ENCODE data around the gene MPPED1. TPM values are rescaled to one million over a fixed set of nuclear protein-coding genes. Genes with fewer than 3 reads are reported as not detected.

Gene MPPED1
- polyA plus RNA-seq, 1 experiment: not detected

DNA sequence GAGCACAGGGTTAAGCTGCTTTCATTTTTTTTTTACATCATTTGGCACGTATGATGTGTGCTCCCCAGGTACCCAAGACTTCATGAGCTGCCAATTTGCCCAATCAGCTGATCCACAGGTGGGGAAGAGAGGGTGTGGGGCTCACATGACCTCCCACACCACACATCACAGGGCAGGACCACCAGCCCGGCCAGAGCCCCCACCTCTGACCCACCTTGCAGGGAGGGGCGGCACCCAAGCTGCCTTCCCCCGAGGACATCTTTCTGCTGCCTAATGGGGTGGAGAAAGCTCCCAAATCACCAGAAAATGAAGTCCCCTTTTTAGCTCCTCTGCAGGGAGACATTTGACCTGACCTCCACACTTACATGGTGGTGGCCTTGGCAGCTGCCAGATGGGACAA, 119.8 kb downstream of the MPPED1 start:
- CTCF ChIA-PET: no interaction called here
- H3K9me3 ChIP-seq (ENCODE audit: control insufficient read depth, insufficient read depth, low read length): peaks cover 5% of the 10 kb centered on the region; the same call in 1 of the 2 replicates
- H3K27me3 ChIP-seq (ENCODE audit: control insufficient read depth, insufficient read depth, low read length): no peaks in the 10 kb centered on the region
- TF ChIP-seq, protein P1, sequence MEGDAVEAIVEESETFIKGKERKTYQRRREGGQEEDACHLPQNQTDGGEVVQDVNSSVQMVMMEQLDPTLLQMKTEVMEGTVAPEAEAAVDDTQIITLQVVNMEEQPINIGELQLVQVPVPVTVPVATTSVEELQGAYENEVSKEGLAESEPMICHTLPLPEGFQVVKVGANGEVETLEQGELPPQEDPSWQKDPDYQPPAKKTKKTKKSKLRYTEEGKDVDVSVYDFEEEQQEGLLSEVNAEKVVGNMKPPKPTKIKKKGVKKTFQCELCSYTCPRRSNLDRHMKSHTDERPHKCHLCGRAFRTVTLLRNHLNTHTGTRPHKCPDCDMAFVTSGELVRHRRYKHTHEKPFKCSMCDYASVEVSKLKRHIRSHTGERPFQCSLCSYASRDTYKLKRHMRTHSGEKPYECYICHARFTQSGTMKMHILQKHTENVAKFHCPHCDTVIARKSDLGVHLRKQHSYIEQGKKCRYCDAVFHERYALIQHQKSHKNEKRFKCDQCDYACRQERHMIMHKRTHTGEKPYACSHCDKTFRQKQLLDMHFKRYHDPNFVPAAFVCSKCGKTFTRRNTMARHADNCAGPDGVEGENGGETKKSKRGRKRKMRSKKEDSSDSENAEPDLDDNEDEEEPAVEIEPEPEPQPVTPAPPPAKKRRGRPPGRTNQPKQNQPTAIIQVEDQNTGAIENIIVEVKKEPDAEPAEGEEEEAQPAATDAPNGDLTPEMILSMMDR (IDR thresholded peaks at IDR 0.05; ENCODE audit: low read depth, low read length): no peak
- H3K27ac ChIP-seq (ENCODE audit: low read depth, low read length): no peak overlapping the region
- no peak overlapping the region for H3K4me3 ChIP-seq (ENCODE audit: low read depth, low read length)
- POLR2A ChIA-PET: no interaction called here
- no peak for DNase-seq (ENCODE audit: low read depth, low spot score)

DNA sequence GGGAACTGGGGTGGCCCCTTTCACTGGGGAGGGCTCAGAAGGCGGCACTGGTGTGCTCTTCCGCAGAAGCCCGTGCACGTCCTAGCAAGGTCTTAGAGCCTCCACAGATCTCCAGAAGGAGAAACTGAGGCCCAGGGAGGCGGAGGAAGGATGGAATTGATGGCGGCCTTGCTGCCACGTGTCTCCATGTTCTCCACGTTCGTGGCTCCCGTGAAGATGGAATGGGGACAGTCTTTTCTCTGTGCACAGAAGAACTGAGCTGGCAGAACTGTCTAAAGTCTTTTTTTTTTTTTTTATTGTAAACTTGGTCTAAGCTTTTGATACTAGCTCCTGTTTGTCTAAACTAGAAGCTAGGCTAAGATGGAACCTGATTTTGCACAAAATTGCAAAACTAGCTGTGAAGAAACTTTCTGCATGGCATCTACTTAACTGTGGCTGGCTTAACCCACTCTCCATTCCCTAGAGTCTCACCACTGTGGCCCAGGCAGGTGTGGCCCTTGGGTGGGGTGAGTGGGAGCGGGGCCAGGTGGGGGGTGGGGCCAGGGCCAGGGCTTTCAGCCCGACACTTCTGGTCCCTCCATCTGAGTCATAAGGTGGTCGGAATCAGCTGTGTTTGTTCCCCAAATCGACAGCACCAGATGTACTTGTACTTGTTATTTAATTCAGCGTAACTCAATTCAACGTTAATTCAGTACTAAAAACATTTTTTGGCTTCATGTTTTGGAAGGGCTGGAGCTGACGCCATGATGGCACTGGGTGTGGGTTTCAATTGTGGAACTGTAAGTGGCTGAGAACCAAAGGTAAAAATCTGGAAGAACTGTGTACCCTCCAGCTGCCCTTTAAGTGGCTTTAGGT, 120.7 kb downstream of the MPPED1 start:
- DNase-seq (ENCODE audit: low read depth, low spot score): no peak
- no peak overlapping the region for H3K27ac ChIP-seq (ENCODE audit: low read depth, low read length)
- H3K9me3 ChIP-seq (ENCODE audit: control insufficient read depth, insufficient read depth, low read length): peaks cover 3% of the 10 kb centered on the region; the same call in 1 of the 2 replicates
- TF ChIP-seq, protein P1 (IDR thresholded peaks at IDR 0.05; ENCODE audit: low read depth, low read length): no peak
- H3K4me3 ChIP-seq (ENCODE audit: low read depth, low read length): no peak overlapping the region
- POLR2A ChIA-PET: no interaction called here
- H3K27me3 ChIP-seq (ENCODE audit: control insufficient read depth, insufficient read depth, low read length): no peaks in the 10 kb centered on the region
- CTCF ChIA-PET: no interaction called here

DNA sequence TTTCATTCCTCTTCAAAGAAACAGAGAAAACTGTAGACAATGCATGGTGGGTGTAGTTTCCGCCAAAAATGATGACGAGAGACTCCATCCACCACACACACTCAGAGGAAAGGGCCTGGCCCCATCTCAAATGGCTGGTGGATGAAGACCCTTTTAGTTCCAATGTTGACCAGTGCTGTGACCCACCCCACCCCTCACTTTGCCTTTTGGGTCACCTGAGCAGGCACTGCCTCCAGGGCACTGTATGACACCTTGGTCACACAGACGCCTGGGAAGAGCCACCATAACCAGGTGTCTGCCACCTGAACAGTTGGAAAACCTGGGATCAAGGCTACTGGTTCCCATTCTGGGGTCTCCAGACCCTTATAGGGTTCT, 121.3 kb downstream of the MPPED1 start:
- TF ChIP-seq, protein P1 (IDR thresholded peaks at IDR 0.05; ENCODE audit: low read depth, low read length): no peak
- Histone ChIP-seq H3K9me3 (ENCODE audit: control insufficient read depth, insufficient read depth, low read length) (peaks cover 3% of the 10 kb centered on the region; the same call in 1 of the 2 replicates), H3K27ac (ENCODE audit: low read depth, low read length) (no peak overlapping the region), H3K4me3 (ENCODE audit: low read depth, low read length) (no peak overlapping the region), H3K27me3 (ENCODE audit: control insufficient read depth, insufficient read depth, low read length) (no peaks in the 10 kb centered on the region)
- DNase-seq (ENCODE audit: low read depth, low spot score): no peak
- POLR2A ChIA-PET: no interaction called here
- CTCF ChIA-PET: no interaction called here

DNA sequence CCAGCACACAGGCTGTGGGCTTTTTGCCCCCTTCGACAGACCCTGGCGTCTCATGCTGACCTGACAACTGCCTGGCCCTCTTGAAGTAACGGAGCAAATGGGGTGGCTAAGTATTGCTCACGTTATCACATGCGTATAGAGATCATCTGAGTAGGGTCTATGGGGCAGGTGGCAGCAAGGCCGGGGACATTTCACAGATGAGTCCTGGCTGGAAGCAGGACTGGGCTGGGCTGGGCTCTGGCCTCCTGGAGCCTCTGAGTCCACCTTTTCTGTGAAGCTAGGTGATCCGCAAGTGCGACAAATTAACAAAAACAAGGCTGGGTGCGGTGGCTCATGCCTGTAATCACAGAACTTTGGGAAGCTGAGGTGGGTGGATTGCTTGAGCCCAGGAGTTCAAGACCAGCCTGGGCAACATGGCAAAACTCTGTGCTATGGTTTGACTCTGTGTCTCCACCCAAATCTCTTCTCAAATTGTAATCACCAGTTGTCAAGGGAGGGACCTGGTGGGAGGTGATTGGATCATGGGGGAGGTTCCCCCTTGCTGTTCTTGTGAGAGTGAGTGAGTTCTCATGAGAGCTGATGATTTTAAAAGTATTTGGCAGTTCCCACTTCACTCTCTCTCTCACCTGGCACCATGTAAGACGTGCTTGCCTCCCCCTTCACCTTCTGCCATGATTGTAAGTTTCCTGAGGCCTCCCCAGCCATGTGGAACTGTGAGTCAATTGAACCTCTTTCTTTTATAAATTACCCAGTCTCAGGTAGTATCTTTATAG, 122.0 kb downstream of the MPPED1 start:
- ChIA-PET POLR2A (no interaction called here), CTCF (no interaction called here)
- H3K27ac ChIP-seq (ENCODE audit: low read depth, low read length): no peak overlapping the region
- DNase-seq (ENCODE audit: low read depth, low spot score): no peak
- H3K4me3 ChIP-seq (ENCODE audit: low read depth, low read length): no peak overlapping the region
- H3K9me3 ChIP-seq (ENCODE audit: control insufficient read depth, insufficient read depth, low read length): peaks cover 3% of the 10 kb centered on the region; the same call in 1 of the 2 replicates
- H3K27me3 ChIP-seq (ENCODE audit: control insufficient read depth, insufficient read depth, low read length): no peaks in the 10 kb centered on the region
- TF ChIP-seq, protein P1 (IDR thresholded peaks at IDR 0.05; ENCODE audit: low read depth, low read length): no peak

DNA sequence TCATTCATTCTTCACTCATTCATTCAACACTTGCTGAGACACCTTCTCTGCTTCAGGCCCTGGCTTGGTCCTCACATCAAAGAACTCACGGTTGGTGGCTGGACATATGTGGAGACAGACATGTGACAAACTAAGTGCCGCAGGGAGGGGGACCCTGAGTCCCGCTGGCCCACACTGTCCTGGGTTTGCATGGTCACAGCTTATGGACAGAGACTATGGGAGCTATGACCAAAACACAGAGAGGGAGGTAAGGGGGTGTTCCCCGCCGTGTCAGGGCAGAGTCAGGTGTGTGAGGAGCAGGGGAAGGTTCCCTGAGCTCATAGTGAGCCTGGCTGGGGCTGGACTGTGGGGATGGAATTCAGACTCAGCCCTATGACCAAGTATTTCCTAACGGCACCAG, 123.1 kb downstream of the MPPED1 start:
- Histone ChIP-seq H3K9me3 (ENCODE audit: control insufficient read depth, insufficient read depth, low read length) (peaks cover 8% of the 10 kb centered on the region), H3K27ac (ENCODE audit: low read depth, low read length) (no peak overlapping the region), H3K27me3 (ENCODE audit: control insufficient read depth, insufficient read depth, low read length) (no peaks in the 10 kb centered on the region), H3K4me3 (ENCODE audit: low read depth, low read length) (no peak overlapping the region)
- TF ChIP-seq, protein P1 (IDR thresholded peaks at IDR 0.05; ENCODE audit: low read depth, low read length): no peak
- ChIA-PET POLR2A (no interaction called here), CTCF (no interaction called here)
- no peak for DNase-seq (ENCODE audit: low read depth, low spot score)

All from AG04450 (cell line).